HG03280 (cell line): ENCODE measurements around the gene ACTBL2.
"Not testable (repeated sequence)": the region's sequence is repeated elsewhere in the genome, so short reads cannot be mapped to it uniquely, and the experiment has no call there.

ENCODE experiments used
- ATAC-seq: cut with Tn5 transposase; IDR thresholded peaks from one replicate; pipeline ENCODE4 v1.9.1; 2021; ENCODE audit warnings: mild to moderate bottlenecking, moderate library complexity; ENCODE audit not compliant: unreplicated experiment

ACTBL2 gene

DNA sequence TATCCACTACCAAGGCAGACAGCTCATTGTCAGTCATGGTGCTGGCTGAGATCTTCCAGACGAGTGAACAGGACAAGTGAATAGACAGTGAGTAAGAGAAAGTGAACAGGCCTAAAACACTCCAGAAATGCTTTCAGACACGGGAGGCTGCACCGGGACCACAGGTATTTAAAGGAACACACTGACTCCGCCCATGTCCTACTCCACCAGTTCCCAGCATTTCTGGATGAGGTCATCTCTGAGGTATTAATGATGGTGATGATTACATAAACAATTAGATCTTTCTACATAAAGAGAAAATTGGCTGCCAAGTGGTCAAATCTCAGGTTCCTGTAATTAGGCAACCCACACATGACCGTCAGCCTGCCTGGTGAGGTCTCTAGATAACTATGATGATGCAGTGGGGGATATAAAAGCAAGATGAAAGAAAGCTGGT lies at the start of gene ACTBL2:
ACTBL2 (minus strand) TSS at position 141 of the 436 bp plus-strand sequence; CDS start at position 37, 104 bp downstream.
- no peak for ATAC-seq

GRCh38 chr5:57531333-57531732 lies 48.7 kb upstream of the ACTBL2 start:
- peak; percentile 51 for ATAC-seq

- no peak for ATAC-seq
These were observed 47.3 kb upstream of the ACTBL2 start for GRCh38 chr5:57529864-57530263.

GRCh38 chr5:57527870-57528269 lies 45.3 kb upstream of the ACTBL2 start:
- no peak for ATAC-seq

GRCh38 chr5:57524348-57525060 lies 41.9 kb upstream of the ACTBL2 start:
- no peak for ATAC-seq

DNA sequence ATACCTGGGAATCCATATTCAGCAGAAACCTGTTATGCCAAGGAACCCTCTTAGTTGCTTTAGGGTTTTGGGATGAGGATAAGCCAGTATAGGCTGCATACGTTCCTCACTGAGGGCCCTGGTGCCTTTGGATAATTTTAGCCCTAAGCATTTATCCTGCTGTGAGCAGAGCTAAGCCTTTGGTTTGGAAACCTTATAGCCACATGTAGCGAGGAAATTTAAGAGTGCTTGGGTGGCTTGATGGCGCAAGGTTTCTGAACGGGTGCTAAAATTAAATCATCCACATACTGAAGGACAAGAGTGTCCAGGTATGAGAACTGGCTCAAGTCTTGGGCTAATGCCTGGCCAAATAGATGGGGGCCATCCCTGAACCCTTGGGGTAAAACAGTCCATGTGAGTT lies 39.9 kb upstream of the ACTBL2 start:
- not testable (repeated sequence) for ATAC-seq

DNA sequence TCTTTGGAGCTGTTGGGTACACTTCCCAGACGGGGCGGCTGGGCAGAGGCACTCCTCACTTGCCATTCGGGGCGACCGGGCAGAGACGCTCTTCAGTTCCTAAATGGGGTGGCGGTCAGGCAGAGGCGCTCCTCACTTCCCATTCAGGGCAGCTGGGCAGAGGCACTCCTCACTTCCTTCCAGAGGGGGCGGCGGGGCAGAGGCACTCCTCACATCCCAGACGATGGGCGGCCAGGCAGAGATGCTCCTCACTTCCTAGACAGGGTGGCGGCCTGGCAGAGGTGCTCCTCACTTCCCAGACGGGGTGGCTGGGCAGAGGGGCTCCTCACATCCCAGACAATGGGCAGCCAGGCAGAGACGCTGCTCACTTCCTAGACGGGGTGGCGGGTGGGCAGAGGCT lies 35.8 kb upstream of the ACTBL2 start:
- ATAC-seq = not testable (repeated sequence)

GRCh38 chr5:57517250-57517649 lies 34.6 kb upstream of the ACTBL2 start:
- no peak for ATAC-seq

DNA sequence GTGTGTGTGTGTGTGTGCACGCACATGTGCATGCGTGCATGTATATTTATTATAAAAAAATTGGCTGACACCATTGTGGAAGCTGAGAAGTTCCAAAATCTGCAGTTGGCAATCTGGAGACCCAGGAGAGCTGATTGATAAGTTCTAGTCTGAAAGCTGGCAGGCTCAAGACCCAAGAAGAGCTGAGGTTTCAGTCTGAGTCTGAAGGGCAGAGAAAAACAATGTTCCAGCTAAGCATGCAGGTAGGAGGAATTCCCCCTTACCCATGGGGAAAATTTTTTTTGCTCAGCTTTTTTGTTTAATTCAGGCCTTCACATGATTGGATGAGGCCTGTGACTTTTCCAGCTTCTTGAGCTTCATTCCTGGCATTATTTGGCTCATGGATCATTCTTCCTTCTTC lies 31.2 kb upstream of the ACTBL2 start:
- no peak for ATAC-seq

DNA sequence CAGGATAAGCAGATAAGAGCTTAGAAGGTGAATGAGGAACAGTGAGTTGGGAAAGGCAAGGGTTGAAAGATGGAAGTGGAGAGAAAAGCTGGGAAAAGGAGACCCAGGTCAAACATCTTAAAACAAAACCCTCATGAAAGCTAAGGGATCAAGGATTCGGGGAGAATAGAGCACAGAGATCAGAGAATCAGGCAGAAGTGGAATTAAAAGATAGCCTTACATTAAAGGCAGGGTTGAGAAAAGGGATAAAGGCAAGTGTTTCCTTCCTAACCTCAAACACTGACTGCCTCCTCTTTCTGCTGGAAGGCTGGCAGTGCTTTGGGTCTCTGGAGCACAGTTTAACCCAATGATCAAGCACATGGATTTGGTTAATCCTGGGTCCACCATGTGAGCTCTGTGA lies 28.7 kb upstream of the ACTBL2 start:
- no peak for ATAC-seq

GRCh38 chr5:57509501-57510260 lies 27.1 kb upstream of the ACTBL2 start:
- no peak for ATAC-seq

- ATAC-seq = no peak
These were observed 25.6 kb upstream of the ACTBL2 start for GRCh38 chr5:57508211-57508610.

DNA sequence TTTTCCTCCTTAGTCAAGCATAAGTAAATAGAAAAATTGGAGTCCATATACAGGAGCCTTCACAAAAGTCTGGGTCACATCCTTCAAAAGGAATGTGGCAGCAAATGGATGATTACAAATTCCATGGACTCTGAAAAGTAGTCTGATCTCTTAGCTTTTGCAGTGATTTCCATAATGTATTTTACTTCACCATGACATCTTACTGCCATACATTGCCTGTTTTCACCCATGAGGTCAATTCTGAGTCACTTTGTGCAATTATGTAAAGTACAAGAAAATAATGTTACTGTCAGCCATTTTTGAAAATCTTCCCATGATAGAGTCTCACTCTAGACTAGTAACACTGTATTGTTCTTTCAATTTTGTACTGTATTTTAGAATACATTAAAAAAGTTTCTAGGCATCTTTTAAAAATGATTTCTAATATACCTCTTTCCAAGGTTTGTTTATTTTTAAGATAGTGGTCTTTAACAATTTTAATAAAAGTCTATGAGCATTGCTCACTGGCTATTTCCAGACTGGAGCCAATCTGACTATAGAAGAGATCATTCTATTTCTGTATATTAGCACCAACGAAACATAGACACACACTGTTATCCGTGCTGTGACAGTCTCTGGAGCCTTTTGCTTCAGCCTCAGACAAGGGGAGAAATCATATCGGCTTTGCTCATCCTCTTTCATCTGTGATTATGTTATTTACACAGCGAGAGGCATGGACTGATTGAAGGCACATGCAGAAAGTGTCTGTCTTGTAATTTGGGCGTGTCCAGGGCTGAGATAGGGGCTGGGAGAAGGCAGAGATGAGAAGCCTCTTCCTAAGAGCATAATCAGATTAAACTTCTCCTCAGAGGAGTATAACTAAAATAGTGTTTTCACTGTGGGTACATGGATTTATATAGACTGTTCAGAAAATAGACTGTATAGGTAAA lies 22.9 kb upstream of the ACTBL2 start:
- no peak for ATAC-seq

DNA sequence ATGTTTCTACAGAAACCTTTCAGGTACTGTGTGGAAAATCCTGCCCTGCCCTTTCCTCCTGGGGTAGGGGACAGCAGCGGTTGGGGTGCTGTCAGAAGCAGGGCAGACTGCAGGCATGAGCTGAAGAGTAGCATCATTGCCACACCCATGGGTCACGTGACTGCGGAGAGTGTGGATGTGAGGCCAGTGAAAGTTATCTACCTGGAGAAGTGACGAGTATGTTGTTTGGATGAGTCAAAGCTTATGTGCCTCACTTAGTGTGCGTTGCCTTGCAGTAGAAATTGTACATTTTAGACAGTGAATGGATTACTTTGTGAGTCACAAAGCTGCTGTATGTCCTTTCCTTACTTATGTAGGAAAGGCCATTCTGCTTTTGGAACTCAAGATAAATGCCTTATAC lies 21.7 kb upstream of the ACTBL2 start:
- no peak for ATAC-seq

DNA sequence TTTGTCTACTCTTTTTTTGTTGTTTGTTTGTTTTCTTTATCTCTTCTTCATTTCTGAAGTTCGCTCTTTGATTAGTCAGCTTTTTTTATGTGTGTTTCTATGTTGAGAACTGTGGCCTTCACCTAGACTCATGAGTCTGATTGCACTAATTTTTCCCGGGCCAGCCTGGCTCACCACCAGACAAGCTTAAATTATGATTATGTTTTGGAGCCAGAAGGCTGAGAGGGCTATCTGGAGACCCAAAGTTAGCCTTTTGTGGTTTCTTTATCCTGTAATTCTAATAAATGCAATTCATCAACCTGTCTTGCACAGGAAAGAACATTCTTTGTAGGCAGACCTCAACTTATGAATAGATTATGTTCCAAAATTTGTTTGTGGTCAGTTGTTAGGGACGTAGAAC lies 20.8 kb upstream of the ACTBL2 start:
- ATAC-seq = no peak

- ATAC-seq = no peak
These were observed 19.0 kb upstream of the ACTBL2 start for GRCh38 chr5:57501414-57502201.

- peak; percentile 91 for ATAC-seq
These were observed 16.8 kb upstream of the ACTBL2 start for GRCh38 chr5:57499262-57500050.

- ATAC-seq = no peak
These were observed 15.1 kb upstream of the ACTBL2 start for GRCh38 chr5:57497733-57498132.

DNA sequence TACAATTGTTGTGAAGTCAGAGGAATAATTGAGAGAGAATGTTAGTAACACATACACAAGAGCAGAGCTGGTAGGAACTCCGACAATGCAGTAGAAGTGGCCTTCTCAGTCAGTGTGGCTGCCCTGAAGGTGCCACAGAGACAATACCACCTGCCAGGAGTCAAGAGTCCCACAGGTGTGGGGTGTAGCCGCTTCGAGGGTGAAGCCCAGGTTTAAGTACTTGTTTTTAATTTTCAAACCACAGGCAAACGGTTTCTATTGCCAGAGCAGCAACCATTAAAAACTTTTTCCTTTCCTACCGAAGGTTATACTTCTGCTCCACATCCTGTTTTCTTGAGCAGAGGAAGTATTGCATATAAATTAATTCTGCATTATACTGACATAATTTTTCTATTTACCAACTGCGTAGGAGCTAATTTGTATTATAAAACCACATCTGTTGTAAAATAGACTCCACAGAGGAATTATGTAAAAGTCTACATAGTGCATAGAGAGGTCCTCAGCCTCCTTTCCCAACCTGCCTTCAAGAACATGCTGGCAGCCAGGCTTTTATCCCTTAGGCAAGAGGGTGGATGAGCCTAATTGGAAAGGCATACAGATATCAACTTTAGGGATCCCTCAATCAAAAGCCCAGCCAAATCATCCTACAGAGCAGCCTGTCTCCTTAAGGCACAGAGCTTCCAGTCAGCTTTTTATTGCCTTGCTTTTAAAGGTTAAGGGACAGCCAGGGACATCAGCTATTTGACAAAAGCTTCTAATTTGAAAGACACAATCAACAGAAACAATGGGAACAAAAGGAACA lies 12.9 kb upstream of the ACTBL2 start:
- ATAC-seq = peak; percentile 26
